H1 (cell line): ENCODE data around the gene NOXO1. TPM values are rescaled to one million over a fixed set of nuclear protein-coding genes. Genes with fewer than 3 reads are reported as not detected.

Experiments used
- HDAC6 ChIP-seq: IDR thresholded peaks from one replicate; pipeline ENCODE4 v1.7.1; 2012; ENCODE audit warnings: low read depth, mild to moderate bottlenecking, inconsistent platforms, low read length, moderate library complexity
- SP1 ChIP-seq: IDR thresholded peaks from 2 replicates; pipeline ENCODE4 v1.6.1; 2011; ENCODE audit warnings: low read depth, low read length
- polyA plus RNA-seq, 7 experiments: library from polyadenylated mRNA; depleted of rRNA in 3 of 7; stranded (reverse) in 5 of 7; unstranded in 2 of 7; fragments of >200 nt in 5 of 7; fragments of 200-250 nt in 2 of 7; gene quantifications; 1 replicate in 5 of 7; 2 replicates in 1 of 7; 4 replicates in 1 of 7; pipeline versions ENCODE4 v1.2.1 to v1.2.3, GENCODE V29; 2011 to 2013; ENCODE audit warnings: missing spikeins in 2 of 7, mixed read lengths in 2 of 7
- total RNA-seq: library from RNA; stranded (reverse); fragmentation: NEBNext Ultra II Directional; extraction: Animal tissue kit (Norgen Biotek cat#: 25700); gene quantifications from 2 replicates; pipeline ENCODE4 v1.2.1, GENCODE V29; 2021

NOXO1 gene
- total and polyA plus RNA-seq, 2 of the 8 experiments (the other 6 are each of a cell fraction or from before 2014, with no cell fraction given), result 1.3 to 2.5 TPM

DNA sequence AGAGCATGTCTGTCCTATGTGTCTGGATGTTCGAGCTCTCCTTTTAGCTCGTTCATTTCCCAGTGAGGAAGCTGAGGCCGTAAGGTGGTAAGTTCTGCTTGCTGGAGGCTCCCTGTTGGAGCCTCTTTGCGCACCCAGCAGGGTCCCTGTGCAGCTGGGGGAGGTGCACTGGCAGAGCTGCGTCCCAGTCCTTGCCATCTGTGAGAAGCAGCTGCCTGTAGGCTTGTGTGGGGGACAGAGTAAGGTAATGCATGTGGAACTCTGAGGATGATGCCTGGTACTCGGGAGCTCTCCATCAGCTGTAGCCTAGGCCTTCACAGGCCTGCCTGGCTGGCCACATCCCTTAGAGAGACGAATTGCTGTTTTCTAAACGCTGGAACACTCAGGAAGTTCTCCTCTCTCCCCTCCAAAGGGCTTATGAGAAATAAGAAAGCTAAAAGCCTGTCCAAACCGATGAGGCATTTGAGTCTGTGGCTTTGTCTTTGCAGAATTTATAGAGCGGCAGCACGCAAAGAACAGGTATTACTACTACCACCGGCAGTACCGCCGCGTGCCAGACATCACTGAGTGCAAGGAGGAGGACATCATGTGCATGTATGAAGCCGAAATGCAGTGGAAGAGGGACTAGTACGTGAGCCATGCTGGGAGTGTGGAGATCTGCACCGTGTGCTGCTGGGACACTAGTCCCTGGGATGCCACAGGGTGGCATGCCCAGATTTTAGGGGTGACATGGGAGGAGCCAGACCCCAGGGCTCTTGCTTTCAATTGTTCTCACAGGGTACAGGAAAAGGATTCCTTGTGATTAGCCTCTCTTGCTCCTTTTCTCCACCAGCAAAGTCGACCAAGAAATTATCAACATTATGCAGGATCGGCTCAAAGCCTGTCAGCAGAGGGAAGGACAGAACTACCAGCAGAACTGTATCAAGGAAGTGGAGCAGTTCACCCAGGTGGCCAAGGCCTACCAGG lies 20.3 kb downstream of the NOXO1 start (continued):
- no peak for TF ChIP-seq HDAC6
- peak; percentile 24; the same call in 1 of the 2 replicates for TF ChIP-seq SP1
- TF ChIP-seq, all 59 proteins: peak for 11
